ENCODE measurements around the gene UBQLN4.

GRCh38 chr1:156080241-156080862 lies 26.8 kb upstream of the UBQLN4 start:
- TF ChIP-seq EP300 (IDR thresholded peaks at IDR 0.05), result no peak
- no peak for TF ChIP-seq CTCF (IDR thresholded peaks at IDR 0.05)

All from tibial nerve (tissue), 4 donors.